Neural cell (in vitro differentiated cells): ENCODE results near the gene MPZL1.

Experiments
- POLR2AphosphoS5 ChIP-seq: IDR thresholded peaks from 2 replicates; pipeline ENCODE4 v1.6.1; 2012
- TF ChIP-seq, protein P1 (sequence below): fragments of 450-650 bp; IDR thresholded peaks from 2 replicates; pipeline ENCODE4 v1.5.1; 2014; ENCODE audit warnings: antibody characterized with exemption, mild to moderate bottlenecking, moderate library complexity; ENCODE audit not compliant: poor library complexity, severe bottlenecking
- TF ChIP-seq, protein P2 (sequence below): IDR thresholded peaks from 2 replicates; pipeline ENCODE4 v1.6.1; 2012; ENCODE audit warnings: borderline replicate concordance

- TF ChIP-seq, protein P1, sequence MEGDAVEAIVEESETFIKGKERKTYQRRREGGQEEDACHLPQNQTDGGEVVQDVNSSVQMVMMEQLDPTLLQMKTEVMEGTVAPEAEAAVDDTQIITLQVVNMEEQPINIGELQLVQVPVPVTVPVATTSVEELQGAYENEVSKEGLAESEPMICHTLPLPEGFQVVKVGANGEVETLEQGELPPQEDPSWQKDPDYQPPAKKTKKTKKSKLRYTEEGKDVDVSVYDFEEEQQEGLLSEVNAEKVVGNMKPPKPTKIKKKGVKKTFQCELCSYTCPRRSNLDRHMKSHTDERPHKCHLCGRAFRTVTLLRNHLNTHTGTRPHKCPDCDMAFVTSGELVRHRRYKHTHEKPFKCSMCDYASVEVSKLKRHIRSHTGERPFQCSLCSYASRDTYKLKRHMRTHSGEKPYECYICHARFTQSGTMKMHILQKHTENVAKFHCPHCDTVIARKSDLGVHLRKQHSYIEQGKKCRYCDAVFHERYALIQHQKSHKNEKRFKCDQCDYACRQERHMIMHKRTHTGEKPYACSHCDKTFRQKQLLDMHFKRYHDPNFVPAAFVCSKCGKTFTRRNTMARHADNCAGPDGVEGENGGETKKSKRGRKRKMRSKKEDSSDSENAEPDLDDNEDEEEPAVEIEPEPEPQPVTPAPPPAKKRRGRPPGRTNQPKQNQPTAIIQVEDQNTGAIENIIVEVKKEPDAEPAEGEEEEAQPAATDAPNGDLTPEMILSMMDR, result no peak
- TF ChIP-seq, protein P2, sequence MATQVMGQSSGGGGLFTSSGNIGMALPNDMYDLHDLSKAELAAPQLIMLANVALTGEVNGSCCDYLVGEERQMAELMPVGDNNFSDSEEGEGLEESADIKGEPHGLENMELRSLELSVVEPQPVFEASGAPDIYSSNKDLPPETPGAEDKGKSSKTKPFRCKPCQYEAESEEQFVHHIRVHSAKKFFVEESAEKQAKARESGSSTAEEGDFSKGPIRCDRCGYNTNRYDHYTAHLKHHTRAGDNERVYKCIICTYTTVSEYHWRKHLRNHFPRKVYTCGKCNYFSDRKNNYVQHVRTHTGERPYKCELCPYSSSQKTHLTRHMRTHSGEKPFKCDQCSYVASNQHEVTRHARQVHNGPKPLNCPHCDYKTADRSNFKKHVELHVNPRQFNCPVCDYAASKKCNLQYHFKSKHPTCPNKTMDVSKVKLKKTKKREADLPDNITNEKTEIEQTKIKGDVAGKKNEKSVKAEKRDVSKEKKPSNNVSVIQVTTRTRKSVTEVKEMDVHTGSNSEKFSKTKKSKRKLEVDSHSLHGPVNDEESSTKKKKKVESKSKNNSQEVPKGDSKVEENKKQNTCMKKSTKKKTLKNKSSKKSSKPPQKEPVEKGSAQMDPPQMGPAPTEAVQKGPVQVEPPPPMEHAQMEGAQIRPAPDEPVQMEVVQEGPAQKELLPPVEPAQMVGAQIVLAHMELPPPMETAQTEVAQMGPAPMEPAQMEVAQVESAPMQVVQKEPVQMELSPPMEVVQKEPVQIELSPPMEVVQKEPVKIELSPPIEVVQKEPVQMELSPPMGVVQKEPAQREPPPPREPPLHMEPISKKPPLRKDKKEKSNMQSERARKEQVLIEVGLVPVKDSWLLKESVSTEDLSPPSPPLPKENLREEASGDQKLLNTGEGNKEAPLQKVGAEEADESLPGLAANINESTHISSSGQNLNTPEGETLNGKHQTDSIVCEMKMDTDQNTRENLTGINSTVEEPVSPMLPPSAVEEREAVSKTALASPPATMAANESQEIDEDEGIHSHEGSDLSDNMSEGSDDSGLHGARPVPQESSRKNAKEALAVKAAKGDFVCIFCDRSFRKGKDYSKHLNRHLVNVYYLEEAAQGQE, result no peak
- TF ChIP-seq POLR2AphosphoS5, result no peak
These were observed 55.5 kb downstream of the MPZL1 start for GRCh38 chr1:167777269-167777650.
